HG02970 (cell line): ENCODE data around the gene TADA2B.

Experiments used
- ATAC-seq: cut with Tn5 transposase; IDR thresholded peaks from one replicate; pipeline ENCODE4 v1.9.1; 2021; ENCODE audit warnings: mild to moderate bottlenecking, moderate library complexity, moderate number of reproducible peaks; ENCODE audit not compliant: unreplicated experiment, low FRiP score

The TADA2B gene, protein sequence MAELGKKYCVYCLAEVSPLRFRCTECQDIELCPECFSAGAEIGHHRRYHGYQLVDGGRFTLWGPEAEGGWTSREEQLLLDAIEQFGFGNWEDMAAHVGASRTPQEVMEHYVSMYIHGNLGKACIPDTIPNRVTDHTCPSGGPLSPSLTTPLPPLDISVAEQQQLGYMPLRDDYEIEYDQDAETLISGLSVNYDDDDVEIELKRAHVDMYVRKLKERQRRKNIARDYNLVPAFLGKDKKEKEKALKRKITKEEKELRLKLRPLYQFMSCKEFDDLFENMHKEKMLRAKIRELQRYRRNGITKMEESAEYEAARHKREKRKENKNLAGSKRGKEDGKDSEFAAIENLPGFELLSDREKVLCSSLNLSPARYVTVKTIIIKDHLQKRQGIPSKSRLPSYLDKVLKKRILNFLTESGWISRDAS

DNA sequence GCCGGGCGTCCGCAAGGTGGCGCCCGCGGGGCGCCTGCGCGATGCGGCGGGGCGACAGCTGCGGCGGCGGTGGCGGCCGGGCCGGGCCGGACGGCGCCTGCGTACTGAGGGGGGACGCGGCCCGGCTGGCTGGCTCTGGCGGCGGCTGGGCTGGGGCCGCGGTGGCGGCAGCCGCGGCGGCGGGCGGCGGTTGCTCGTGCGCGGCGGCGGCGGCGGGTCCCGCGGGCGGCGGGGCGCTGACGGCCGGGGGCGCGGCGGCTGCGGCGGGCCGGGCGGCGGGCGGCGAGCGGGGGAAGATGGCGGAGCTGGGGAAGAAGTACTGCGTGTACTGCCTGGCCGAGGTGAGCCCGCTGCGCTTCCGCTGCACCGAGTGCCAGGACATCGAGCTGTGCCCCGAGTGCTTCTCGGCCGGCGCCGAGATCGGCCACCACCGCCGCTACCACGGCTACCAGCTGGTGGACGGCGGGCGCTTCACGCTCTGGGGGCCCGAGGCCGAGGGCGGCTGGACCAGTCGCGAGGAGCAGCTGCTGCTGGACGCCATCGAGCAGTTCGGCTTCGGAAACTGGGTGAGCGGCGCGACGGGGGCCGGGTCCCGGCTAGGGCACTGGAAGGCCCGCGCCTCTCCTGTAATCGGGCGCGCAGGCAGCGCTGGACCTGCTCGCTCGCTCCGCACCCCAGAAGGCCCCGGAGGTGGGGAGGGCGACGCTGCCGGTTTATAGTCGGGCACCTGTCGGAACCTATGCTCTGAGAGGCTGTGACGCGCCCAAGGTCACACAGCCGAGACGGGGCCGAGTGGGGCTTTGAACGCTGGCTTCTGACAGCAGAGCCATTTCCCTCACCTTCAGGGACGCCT is at the start of gene TADA2B:
TSS of gene TADA2B (plus strand) at position 89 of the 853 bp plus-strand sequence. CDS start at position 297, 208 bp downstream.
- ATAC-seq: peak; percentile 10

DNA sequence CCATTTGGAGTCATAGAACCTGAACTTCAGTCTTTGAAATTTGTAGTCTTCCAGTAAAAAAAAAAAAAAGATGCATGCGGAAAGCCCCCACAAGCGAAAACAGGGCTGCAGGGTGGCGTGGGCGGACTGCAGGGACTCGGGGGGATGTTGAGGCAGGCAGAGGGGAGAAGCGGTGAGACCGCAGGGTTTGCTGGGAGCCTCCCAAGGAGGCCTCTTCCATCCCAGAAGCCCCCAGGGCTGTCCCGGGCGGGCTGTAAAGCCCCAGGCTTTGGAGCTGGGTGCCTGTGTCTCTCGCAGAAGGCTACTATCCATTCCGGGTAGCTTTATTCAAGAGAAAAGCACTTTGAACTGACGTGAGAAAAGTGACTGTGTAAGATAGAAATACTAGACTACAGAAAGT is 46.7 kb upstream of the TADA2B start:
- no peak for ATAC-seq

DNA sequence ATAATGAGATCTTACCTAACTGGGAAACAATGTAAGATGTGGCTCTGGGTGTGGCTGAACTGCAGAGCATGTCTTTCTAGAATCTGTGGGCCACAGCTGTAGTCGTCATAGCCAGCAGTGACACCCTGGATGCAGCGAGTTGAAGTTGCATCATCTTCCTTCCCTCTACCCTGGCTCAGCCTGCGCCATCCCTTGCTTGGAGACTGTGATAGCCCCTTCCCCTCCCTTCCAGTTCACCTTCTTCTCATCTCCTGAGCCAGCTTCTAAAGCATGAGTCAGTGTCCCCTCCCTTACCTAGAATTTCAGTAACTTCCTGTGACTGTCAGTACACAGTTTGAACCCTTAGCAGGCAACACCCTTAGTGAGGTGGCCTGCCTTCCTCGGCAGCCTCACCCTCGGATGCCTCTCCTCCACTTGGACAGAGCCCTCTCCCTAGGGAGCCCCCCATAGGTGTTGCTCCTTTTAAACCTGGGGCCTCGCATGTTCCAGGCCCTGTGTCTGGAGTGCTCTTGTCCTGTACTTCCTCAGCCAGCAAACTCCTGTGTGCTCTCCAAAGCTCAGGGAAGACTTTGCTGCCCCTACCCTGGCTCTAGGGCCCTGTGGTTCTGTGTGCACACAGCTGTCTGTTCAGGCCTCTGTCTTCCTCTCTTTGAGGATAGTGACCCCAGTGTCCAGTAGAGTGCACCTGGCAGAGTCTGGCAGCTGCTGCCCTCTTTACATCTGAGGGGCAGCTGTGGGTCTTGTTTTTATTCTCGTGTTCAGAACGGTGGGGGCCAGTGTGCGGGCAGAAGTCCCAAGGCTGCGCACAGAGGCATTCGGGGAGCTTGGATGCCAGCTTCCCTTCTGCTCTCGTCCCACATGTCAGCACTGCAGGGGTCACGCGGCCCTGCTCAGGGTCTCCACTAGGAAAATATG is 43.7 kb upstream of the TADA2B start:
- no peak for ATAC-seq

DNA sequence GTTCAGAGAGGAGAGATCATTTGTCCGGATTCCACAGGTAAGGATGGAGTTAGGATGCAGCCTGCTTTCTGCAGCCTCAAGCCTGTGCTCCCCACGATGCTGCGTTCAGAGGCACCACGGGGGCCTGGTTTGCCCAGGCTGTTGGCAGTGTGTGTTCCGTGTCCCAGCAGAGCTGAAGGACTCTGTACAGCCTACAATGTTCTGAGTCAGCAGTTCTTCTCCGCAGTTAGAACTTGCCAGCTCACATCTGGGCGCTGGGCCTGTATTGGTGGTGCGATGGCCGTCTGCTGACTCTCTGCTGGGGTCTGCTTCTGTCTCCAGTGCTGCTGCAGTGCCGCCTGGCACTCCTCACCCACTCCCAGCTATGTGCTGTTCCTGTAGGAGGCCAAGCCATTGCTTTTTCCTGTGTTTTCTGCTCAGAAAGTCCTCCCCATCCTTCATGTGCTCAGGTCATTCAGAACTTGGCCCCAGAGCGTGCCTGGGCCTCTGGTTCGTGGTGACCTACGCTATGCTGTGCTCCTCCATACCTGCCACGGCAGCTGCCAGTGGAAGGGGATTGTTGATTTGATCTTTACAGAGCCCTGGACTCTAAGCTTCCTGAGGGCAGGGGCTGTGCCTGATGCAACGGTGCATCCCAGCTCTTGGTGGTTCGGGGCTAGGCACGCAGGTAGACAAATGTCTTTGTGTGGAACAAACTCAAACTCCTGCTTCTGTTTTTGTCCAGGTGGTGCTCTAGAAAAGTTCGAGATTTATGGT is 42.6 kb upstream of the TADA2B start:
- ATAC-seq: no peak

DNA sequence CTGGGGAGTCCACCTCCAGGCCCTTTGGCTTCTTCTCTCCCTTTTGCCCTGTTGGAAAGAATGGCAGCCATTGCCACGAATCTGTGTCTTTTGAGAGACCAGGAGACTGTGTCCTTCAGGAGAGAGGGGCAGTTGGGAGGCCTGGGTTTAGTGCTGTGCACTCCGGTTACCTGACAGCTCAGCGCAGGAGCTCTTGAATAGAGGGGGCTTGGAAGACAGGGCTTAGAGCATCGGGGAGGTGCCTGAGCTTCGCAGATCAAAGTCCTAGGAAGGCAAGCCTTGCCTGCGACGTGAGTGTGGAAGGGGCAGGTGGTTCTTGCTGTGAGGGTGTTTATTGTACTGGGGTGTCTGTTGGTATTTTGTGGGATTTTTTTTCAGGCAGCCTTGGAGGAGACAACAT is 41.9 kb upstream of the TADA2B start:
- ATAC-seq: no peak

DNA sequence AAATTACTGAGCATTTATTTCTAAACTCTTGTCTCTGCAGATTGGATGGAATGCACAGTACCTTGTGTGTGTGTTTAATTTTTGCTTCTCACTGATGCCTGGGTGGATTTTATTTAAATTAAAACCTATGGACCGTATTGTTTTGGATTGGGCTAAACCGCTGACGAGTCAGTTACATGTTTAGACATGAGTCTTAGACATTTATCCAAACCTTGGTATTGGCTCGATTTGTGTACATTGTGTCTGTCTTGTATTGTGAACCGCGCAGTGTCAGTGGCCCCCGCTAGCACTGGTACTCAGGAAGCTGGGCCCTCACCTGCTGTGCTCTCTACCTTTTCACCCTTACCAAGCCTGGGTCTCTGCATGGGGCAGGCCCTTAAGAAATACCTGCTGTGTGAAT is 40.8 kb upstream of the TADA2B start:
- ATAC-seq: no peak

DNA sequence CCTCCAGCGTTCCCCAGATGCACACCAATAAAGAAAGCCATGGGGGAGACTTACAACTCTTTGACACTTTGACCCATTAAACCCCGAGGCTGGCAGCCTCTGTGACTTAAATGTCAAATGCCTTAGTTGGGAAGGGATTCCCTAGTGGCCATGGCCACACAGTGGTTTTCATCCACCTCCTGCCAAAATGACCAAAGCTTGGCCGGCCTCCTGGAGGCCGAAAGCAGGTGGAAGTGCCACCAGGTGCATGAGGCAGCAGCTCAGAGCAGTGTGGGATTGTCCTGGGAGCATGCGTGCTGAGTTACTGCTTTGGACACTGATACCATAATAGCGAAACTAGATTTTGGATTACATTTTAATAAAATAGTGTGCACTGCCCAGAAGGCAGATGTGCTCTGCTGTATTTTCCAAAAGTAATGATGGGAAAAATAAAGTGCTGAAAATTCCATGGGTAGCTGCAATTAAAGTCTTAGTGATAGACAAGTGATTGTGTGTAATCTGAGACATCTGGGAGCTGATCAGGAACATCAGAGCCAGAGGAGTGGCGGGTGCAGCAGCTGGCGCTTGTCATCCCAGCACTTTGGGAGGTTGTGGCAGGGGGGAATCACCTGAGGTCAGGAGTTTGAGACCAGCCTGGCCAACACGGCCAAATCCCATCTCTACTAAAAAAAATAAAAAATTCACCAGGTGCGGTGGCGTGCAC is 39.8 kb upstream of the TADA2B start:
- no peak for ATAC-seq

DNA sequence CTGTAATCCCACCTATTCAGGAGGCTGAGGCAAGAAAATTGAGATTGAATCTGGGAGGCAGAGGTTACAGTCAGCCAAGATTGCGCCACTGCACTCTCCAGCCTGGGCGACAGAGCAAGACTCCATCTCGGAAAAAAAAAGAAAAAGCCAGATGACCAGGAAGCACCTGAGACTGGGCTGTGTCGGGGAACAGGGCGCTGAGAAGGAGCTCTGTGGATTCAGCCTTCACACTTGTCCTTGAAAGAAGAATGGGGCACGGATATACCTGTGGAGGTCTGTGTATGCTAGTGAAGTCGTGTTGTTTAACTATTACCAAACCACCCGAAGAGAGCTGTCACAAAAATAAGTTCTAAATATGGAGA is 39.3 kb upstream of the TADA2B start:
- no peak for ATAC-seq

DNA sequence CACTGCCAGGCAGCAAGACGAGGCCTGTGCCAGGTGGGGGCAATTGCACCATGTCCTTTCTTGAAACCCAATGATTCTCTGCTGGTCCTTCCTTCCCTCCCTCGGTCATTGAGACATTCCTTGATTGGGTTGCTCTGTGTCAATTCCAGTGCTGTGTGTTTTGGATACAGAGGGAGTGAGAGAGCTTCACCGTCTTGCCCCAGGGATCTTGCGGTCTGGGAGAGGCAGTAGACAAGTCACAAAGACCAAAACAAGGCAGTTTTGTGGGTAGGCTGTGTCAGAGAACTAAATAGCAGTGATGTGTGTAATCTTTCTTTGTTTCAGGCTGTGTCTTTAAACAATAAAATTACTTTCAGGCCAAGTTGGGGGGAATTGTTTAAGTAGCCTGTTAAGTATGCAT is 38.8 kb upstream of the TADA2B start:
- no peak for ATAC-seq

DNA sequence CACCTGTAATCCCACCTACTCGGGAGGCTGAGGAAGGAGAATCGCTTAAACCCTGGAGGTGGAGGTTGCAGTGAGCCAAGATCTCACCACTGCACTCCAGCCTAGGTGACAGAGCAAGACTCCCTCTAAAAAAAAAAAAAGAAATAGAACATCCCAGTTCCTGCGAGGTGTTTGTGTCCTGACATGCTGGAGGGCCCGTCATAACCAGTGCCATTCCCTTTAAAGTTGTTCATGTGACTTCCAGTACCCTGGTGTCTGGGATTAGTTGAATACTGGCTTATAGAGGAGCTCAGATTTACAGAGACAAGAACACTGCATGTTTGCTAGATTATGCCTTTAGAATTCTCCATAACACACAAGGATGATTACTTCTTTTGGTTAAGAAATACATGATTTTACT is 37.6 kb upstream of the TADA2B start:
- ATAC-seq: no peak

DNA sequence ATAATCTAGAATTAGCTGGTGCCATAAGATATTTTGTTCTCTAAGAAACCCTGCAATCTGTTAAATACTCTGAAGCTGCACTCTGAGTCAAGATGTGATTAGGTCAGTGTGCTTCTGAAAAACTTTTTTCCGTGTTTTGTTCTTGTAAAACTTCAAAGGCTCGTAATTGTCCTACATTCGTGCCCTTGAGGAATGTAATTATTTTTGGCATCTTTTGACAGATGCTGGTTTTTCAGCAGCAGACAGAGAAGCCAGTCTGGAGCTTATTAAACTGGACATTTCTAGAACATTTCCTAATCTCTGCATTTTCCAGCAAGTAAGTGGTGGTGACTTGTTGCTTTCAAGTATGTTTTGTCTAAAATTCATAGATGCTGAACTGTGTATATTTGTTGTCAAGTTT is 36.8 kb upstream of the TADA2B start:
- ATAC-seq: no peak

DNA sequence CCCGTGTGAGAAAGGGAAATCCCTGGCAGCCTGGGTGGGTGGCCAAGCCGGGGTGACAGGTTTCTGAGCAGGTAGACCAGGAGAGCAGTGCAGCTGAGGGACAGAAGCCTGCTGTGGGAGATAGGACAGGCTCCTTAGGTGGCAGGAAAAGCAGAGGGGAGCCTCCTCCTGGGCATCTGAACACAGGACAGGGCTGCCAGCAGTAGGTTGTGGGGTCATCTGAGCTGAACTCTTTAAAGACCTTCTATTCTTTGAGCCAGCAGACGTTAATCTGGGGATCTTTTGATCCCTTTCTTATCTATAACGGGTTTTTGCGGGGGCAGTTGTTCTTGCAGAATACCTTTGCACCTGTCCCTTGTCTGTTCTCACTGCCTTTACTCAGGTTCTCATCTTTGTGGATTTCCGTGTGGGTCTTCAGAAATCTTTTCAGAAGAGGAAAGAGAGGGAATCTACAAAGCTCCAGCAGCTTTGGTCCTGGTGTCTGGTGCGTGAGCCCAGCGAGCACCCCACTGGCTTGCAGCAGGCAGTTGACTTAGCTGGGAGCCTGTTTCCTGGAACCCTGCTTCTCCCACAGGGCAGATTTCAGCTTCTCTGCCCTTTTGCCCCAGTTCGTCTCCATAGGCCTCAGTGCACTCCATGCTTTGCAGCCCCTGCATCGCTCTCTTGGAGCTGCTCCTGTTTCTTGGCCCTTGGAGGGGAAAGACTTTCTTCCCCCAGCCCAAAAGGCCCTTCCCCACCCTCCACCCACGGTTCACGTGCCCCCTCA is 35.8 kb upstream of the TADA2B start:
- no peak for ATAC-seq

DNA sequence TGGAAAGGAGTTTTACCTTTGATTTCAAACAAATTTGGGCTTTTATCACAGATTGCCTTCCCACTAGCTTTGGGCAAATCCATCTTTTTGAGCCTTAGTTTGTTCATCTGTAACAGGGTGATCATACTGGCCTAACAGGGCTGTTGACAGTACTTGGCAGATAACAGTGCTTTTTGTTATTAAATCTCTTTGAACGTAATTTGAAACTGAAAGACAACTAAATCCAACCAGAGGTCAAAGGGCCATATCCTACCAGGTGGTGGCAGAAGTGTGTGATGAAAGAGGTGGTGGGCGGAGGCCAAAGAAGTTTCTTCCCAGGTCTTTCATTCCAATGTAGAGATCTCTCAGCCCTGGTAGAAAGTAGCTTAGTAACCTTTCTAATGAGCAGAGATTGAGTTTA is 35.2 kb upstream of the TADA2B start:
- no peak for ATAC-seq

DNA sequence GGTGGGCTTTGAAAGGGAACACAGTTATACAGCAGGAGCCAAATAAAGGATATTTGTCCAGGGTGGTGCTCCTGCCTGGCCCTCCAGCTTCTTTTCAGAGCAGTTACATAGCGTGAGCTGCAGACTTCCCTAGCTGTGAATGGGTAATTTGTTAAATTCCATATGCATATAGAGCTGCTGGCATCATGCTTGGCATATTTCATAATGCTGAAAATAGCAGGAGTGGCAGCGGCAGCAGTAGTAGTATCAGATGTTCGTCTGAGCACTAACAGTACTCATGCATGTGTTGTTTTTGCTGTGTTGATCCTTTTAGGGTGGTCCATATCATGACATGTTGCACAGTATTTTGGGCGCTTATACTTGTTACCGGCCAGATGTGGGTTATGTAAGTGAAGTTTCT is 33.6 kb upstream of the TADA2B start:
- ATAC-seq: no peak

DNA sequence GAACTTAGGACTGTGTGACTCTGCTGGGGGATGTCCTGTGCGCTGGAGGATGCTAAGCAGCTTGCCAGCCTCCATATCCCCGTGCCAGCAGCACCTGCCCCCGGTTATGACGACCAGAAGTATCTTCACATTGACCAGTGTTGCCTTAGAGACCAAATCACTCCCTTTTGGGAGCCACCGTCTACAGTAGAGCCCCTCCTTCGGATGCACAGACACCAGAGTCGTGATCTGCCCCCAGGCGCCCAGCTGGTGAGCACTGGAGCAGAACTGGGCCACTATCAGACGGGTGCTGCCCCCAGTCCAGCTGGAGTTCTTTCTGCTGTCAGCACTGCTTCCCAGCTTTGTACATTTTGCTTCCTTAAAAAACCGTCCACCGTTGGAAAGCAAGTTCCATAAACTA is 30.0 kb upstream of the TADA2B start:
- ATAC-seq: no peak

DNA sequence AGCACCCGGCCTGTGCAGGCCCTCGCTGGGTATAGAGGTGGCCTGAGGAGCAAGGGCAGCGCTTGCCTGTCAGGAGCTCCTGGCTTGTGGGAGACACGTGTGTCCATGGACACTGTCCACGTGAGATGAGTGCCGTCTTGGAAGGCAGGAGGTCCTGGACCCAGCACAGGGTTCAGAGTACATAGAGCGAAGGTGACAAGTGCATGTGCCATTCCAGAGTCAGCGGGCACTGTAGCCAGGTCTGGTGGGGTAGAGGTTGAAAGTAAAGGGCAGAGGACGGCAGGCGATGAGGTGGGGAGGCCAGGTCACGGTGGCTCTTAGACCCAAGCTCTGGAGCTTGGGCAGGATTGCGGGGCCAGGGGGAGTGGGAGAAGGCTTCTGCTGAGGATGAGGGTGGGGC is 28.4 kb upstream of the TADA2B start:
- no peak for ATAC-seq

DNA sequence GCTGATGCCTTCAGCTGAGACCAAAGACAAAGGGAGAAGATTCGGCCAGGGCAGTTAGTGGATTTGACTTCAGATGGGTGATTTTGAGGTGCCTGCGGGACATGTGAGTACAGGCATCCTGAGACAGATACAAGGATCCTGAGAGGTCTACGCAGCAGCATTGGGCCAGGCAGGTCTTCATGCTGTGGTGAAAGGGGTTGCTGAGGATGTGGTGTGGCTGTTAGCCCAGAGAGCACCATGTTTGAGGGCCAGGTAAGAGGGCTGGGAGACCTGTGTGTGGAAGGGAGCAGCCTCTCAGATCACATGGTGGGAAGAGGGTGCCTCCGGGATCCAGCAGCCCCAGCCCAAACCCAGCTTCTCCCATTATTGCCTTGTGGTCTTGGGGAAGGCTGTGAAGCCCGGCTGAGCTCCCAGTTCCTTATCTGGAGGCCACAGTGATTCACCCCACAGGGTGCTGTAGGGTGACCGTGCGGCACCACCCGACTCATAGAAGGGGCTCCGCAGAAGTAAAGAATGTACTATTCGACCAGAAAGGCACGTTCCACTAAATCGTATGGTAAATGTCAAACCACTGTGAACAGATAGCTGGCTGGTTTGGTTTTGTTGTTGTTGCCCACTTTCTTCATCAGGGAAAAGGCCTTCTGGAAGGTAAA is 27.7 kb upstream of the TADA2B start:
- ATAC-seq: no peak

DNA sequence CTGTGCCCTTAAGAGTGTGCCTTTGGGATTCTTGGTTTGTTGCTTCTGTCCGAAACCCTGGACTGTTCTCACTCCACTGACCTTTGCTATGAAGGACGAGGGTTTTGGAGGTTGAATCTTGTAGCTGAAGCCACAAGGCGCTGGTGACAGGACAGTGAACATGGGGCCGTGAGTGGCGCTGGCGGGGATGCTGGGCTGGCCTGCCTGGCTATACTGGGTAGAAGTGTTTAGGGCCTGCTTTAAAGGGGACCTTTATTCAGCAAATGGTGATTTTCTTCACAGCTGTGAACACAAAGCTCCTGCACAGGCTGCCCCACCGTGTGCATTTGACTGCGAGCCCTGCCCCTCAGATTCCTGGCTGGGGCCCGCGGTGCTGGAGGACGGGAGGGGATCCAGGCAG is 27.1 kb upstream of the TADA2B start:
- ATAC-seq: no peak
